ENCODE measurements around the gene GRIP1. TPM values are rescaled to one million over a fixed set of nuclear protein-coding genes. Genes with fewer than 3 reads are reported as not detected.

Gene GRIP1
- total RNA-seq, 1 donor: under 0.01 TPM

- Histone ChIP-seq H2AFZ (ENCODE audit: low read length) (no peak overlapping the region), H4K20me1 (ENCODE audit: insufficient read depth, low read length) (no peaks in the 10 kb centered on the region), H3K4me3 (ENCODE audit: insufficient read depth, low read length) (no peak overlapping the region), H3K36me3 (ENCODE audit: insufficient read depth, low read length) (no peaks in the 10 kb centered on the region), H3K4me2 (ENCODE audit: insufficient read depth, low read length) (no peak overlapping the region), H3K27ac (ENCODE audit: low read depth, low read length) (no peak overlapping the region), H3K9me3 (ENCODE audit: low read depth, low read length) (no peaks in the 10 kb centered on the region), H3K27me3 (ENCODE audit: insufficient read depth, low read length) (peaks cover 5% of the 10 kb centered on the region), H3K79me2 (ENCODE audit: insufficient read depth, low read length) (no peaks in the 10 kb centered on the region), H3K4me1 (ENCODE audit: insufficient read depth, low read length) (no peaks in the 10 kb centered on the region)
- peak; percentile 58 for DNase-seq (ENCODE audit: insufficient read length, low spot score, missing footprints)
- no peak for TF ChIP-seq CTCF (IDR thresholded peaks at IDR 0.05; ENCODE audit: extremely low read depth, low read depth, low read length)
These were observed 187.0 kb downstream of the GRIP1 start for GRCh38 chr12:66491853-66492252.

GRCh38 chr12:66482351-66483203 is 196.3 kb downstream of the GRIP1 start:
- TF ChIP-seq CTCF (IDR thresholded peaks at IDR 0.05; ENCODE audit: extremely low read depth, low read depth, low read length): no peak
- H3K4me1 ChIP-seq (ENCODE audit: insufficient read depth, low read length): no peaks in the 10 kb centered on the region
- no peak overlapping the region for H3K4me3 ChIP-seq (ENCODE audit: insufficient read depth, low read length)
- H3K27me3 ChIP-seq (ENCODE audit: insufficient read depth, low read length): no peaks in the 10 kb centered on the region
- H3K27ac ChIP-seq (ENCODE audit: low read depth, low read length): no peak overlapping the region
- H2AFZ ChIP-seq (ENCODE audit: low read length): no peak overlapping the region
- H3K9me3 ChIP-seq (ENCODE audit: low read depth, low read length): no peaks in the 10 kb centered on the region
- H3K79me2 ChIP-seq (ENCODE audit: insufficient read depth, low read length): no peaks in the 10 kb centered on the region
- no peak overlapping the region for H3K4me2 ChIP-seq (ENCODE audit: insufficient read depth, low read length)
- no peaks in the 10 kb centered on the region for H4K20me1 ChIP-seq (ENCODE audit: insufficient read depth, low read length)
- DNase-seq (ENCODE audit: insufficient read length, low spot score, missing footprints): no peak
- no peaks in the 10 kb centered on the region for H3K36me3 ChIP-seq (ENCODE audit: insufficient read depth, low read length)

- no peak for DNase-seq (ENCODE audit: insufficient read length, low spot score, missing footprints)
- Histone ChIP-seq H3K9me3 (ENCODE audit: low read depth, low read length) (no peaks in the 10 kb centered on the region), H3K79me2 (ENCODE audit: insufficient read depth, low read length) (no peaks in the 10 kb centered on the region), H4K20me1 (ENCODE audit: insufficient read depth, low read length) (no peaks in the 10 kb centered on the region), H3K4me1 (ENCODE audit: insufficient read depth, low read length) (no peaks in the 10 kb centered on the region), H3K27me3 (ENCODE audit: insufficient read depth, low read length) (no peaks in the 10 kb centered on the region), H3K27ac (ENCODE audit: low read depth, low read length) (no peak overlapping the region), H2AFZ (ENCODE audit: low read length) (no peak overlapping the region), H3K36me3 (ENCODE audit: insufficient read depth, low read length) (no peaks in the 10 kb centered on the region), H3K4me2 (ENCODE audit: insufficient read depth, low read length) (no peak overlapping the region), H3K4me3 (ENCODE audit: insufficient read depth, low read length) (no peak overlapping the region)
- TF ChIP-seq CTCF (IDR thresholded peaks at IDR 0.05; ENCODE audit: extremely low read depth, low read depth, low read length): no peak
These were observed 210.9 kb downstream of the GRIP1 start for GRCh38 chr12:66467932-66468331.

GRCh38 chr12:66461331-66461730 is 217.5 kb downstream of the GRIP1 start:
- no peaks in the 10 kb centered on the region for H3K4me1 ChIP-seq (ENCODE audit: insufficient read depth, low read length)
- H3K4me3 ChIP-seq (ENCODE audit: insufficient read depth, low read length): no peak overlapping the region
- no peaks in the 10 kb centered on the region for H3K36me3 ChIP-seq (ENCODE audit: insufficient read depth, low read length)
- H3K4me2 ChIP-seq (ENCODE audit: insufficient read depth, low read length): no peak overlapping the region
- no peaks in the 10 kb centered on the region for H3K27me3 ChIP-seq (ENCODE audit: insufficient read depth, low read length)
- no peaks in the 10 kb centered on the region for H4K20me1 ChIP-seq (ENCODE audit: insufficient read depth, low read length)
- no peak overlapping the region for H3K27ac ChIP-seq (ENCODE audit: low read depth, low read length)
- DNase-seq (ENCODE audit: insufficient read length, low spot score, missing footprints): no peak
- H3K79me2 ChIP-seq (ENCODE audit: insufficient read depth, low read length): no peaks in the 10 kb centered on the region
- no peak overlapping the region for H2AFZ ChIP-seq (ENCODE audit: low read length)
- TF ChIP-seq CTCF (IDR thresholded peaks at IDR 0.05; ENCODE audit: extremely low read depth, low read depth, low read length): no peak
- no peaks in the 10 kb centered on the region for H3K9me3 ChIP-seq (ENCODE audit: low read depth, low read length)
